ENCODE results near the gene DMRTC1.
"Not testable (repeated sequence)": the region's sequence is repeated elsewhere in the genome, so short reads cannot be mapped to it uniquely, and the experiment has no call there.

- not testable (repeated sequence) for TF ChIP-seq CTCF (IDR thresholded peaks at IDR 0.05; ENCODE audit: insufficient read depth, low read length, poor library complexity, severe bottlenecking); EZH2phosphoT487 (conservative IDR thresholded peaks at IDR 0.05; ENCODE audit: low read length)
These were observed 16.3 kb upstream of the DMRTC1 start for GRCh38 chrX:72959971-72960370.
